HTR-8/SVneo (cell line): ENCODE results near the gene FGF5.
A peak's percentile ranks its signal among the peaks of the same experiment; 100 is the strongest.

Experiments used
- DNase-seq: peaks from one replicate; pipeline ENCODE4 v3.0.0; 2011; ENCODE audit warnings: low spot score, mixed read lengths; ENCODE audit not compliant: insufficient read length
- FAIRE-seq: peaks from 2 replicates; lab custom pipeline; 2011; peaks lifted over from hg19 to GRCh38; lab: Jason Lieb, UNC

The FGF5 gene

GRCh38 chr4:80252953-80253352 lies 13.5 kb upstream of the FGF5 start:
- DNase-seq: no peak
- FAIRE-seq: no peak

DNA sequence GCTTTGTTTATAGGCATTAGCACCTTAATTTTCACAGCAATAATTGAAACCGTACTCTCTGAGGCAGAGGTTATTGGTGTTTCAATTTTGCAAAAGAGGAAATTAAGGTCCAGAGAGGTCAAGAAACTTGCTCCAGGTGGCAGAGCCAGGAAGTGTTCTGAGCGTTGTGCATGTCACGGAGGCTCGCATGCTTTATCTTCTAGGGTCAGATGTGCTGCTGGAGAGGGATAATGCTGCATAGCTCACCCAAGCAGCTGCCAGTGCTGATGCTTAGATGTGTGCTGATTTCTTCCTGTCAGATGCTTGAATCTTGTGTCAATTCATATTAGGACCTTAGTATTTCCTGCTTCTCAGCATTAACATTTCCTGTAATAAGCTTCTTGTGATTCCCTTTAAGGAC lies 13.0 kb upstream of the FGF5 start:
- no peak for FAIRE-seq
- no peak for DNase-seq

- no peak for DNase-seq
- FAIRE-seq: no peak
Observed at GRCh38 chr4:80254114-80254513, 12.3 kb upstream of the FGF5 start.

DNA sequence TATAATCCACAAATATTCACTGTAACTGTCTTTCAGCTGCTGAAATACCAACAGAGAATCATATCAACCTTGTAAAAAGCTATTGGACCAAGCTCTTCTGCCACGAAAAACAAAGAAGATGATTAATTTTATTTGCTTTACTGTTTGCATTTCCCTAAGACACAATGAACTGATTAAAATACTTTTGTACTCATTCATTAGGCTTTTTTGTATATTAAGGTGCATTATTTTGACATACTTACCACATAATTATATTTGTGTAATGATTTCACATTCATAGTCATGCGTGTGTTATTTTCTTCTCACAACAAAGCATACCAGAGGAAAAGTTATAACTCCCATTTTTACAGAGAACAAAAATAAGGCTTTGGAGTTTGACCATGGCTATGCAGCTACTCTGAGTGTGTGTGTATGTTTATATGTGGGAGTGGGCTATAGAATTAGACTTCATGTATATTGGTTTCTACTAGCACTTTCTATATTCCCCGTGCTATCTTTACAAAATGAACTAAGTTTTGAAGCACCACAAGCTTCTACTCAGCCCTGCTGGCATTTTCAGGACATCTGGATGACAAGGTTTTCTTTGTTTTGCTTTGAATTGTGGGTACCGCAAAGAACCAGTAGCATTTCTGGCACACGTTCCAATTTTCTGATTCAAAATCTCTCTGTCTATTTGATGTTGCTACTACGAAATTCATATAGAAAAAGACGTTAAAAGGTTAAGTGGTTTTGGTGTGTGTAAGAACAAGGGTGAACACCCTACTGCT lies 11.0 kb upstream of the FGF5 start:
- DNase-seq: no peak
- no peak for FAIRE-seq

GRCh38 chr4:80257851-80258250 lies 8.6 kb upstream of the FGF5 start:
- DNase-seq (no peak), FAIRE-seq (no peak)

- DNase-seq (no peak), FAIRE-seq (no peak)
Observed at GRCh38 chr4:80259012-80259411, 7.5 kb upstream of the FGF5 start.

- FAIRE-seq (no peak), DNase-seq (no peak)
Observed at GRCh38 chr4:80259817-80260216, 6.6 kb upstream of the FGF5 start.

- FAIRE-seq (no peak), DNase-seq (no peak)
Observed at GRCh38 chr4:80261989-80262600, 4.4 kb upstream of the FGF5 start.

DNA sequence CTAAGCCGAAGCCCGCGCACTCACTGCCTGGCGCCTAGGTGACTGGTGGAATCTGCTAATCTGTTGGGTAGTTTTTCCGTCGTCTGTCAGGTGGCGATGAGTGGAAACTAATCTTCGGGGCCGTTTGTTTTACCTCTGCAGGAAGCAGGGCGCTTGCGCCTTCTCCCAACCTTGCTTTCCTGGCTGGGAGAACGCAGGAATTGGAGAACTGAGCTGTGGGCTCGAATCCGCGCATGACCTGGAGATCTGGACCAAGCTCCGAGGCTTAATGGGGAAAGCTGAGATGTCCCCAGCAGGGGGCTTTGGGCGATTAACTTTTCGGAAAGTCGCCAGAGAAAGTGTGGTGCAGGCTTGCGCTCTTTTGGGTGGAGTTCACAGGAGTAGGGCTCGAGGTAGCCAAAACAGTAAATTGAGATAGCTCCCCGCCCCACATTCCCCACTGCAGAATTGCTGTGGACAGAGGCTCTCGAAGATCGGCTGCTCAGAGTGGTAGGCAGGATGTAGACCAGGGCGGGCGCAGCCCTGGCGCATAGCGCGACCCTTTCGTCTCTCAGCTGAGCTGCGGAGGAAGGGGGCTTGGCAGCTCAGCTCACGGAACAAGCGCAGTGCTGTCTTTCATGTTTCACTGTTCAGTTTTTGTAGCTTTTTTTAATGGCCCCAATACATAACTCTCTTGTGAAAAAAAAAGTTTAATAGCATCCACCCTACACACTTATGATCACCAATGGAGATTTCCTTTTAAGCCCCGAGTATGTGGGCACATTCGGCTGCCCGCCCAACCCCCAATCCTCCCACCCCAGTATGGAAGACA lies 2.7 kb upstream of the FGF5 start:
- FAIRE-seq: no peak

GRCh38 chr4:80264352-80264647 lies 2.2 kb upstream of the FGF5 start:
- DNase-seq: no peak
- FAIRE-seq: no peak

More for the DNA sequence above, 2.7 kb upstream of the FGF5 start:
- DNase-seq: no peak

GRCh38 chr4:80264825-80265224 lies 1.6 kb upstream of the FGF5 start:
- DNase-seq (no peak), FAIRE-seq (no peak)

GRCh38 chr4:80265571-80266252 lies 752 bp upstream of the FGF5 start:
- DNase-seq (peak; percentile 11), FAIRE-seq (no peak)

- FAIRE-seq (no peak), DNase-seq (peak; percentile 8)
Observed at GRCh38 chr4:80266902-80267380, 477 bp downstream of the FGF5 start.

- FAIRE-seq (no peak), DNase-seq (no peak)
Observed at GRCh38 chr4:80268081-80268823, 1.8 kb downstream of the FGF5 start.

DNA sequence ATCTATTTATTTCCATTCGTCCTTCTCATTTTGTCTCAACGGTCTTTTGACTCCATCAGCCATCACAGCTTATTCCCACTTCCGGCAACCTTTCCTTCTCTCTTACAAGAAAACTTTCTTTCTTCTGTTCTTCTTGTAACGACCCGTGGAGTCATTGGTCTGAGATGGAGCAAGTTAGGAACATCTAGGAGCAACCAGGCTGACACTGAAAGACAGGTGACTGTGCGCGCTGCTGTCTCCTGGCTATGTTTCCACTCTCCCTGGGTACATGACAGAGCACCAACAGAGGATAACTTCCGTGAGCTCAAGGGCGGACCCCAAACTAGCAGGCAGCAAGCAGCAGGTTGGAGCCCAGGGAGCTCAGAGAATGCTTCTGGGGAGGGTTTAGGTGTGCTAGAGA lies 2.5 kb downstream of the FGF5 start:
- DNase-seq (no peak), FAIRE-seq (no peak)

DNA sequence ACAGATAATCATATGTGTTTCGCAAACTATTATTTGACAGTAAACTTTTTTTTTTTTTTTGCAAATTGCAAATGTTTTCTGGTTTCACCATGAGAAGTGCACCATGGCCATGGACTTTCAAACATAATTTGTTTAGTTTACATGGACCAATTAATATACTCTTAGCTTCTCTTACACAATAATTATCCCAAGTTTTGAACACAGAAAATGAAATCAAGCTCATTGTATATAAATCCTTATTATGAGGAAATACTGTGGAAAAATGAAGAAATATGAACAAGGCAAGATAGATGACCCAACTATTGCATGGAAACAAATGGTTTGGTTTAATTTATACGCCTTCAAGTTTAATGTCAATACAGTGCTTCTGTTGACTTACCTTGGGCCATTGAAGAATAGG lies 3.9 kb downstream of the FGF5 start:
- no peak for FAIRE-seq
- DNase-seq: no peak

DNA sequence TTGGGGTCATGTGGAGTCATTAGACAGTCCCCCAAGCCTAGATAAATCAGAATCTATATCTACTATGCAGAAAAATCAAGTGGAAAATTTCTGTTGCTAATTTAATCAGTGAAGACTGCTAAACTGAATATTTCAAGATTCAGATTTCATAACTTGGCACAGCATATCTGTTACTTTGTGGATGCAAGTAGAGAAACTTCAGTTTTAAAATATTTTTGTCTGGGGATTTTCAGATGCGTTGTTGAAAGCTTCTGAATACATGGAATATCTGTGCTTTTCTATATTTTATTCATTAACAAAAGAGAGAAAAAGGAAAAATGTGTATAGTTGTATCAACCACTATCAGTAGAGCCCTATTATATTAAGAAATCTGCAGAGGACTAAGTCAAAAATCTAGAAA lies 4.4 kb downstream of the FGF5 start:
- DNase-seq (no peak), FAIRE-seq (no peak)

DNA sequence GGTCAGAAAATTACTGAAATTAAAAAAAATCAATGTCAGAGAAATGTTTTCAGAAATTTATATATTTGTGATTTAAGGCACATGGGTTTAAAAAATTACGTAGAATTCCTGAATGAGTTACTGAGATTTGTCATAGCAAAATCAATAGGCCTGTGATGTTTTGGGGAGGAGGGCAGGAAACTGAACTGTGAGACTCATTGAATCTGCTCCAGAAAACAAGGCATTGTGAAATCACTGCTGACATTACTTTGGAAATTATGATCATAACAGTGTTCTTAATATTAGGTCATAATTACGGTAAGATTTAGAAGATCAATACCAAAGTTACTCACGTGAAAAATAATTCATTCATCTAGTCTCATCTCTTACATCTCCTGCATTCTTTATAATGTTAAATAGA lies 5.3 kb downstream of the FGF5 start:
- FAIRE-seq (no peak), DNase-seq (no peak)

- FAIRE-seq (no peak), DNase-seq (no peak)
Observed at GRCh38 chr4:80276931-80277330, 10.5 kb downstream of the FGF5 start.

DNA sequence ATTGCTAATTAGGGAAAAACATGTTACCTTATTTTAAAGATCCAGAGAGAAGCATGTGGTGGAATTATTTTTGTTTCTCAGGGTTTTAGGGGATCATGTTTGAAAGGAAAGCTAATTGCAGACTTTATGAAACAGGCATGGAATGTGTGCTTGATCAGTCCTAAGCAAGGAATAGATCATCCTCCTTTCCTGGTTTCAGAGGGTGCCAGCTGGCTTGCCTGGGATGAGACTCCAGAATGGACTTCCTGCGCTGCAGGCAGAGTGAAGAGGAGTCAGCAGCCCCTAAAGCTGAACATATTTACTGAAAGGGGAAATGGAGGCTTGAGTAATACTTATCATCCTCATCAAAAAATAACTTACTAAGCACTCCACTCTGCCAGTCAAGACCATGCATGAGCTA lies 13.3 kb downstream of the FGF5 start:
- no peak for FAIRE-seq
- DNase-seq: no peak
